ENCODE measurements around the gene IL1RL1.

The IL1RL1 gene

DNA sequence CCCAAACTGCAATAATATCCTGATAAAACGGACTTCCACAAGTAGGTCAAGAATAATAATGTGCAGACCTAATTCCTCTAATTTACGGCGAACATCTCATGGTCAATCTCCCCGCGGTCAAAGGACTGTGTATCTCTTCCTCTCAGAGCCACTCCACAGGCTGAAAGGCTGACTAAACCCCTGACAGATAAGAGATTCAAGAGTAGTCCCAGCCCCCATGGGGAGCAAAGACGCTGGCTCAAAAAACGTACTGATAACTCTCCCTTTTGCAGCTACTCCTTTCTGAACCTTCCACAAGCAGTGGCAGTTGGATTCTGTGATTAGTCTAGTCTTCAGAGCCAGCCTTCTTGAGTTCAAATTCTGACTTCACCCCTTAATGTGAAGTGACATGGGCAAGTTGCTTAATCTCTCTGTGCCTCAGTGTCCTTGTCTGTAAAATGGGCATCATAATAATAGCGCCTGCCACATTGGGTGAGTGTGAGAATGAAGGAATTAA is 24.6 kb downstream of the IL1RL1 start:
- Histone ChIP-seq H3K4me3 (ENCODE audit: low read length) (no peak overlapping the region), H3K27ac (ENCODE audit: low read depth, low read length) (no peak overlapping the region), H3K4me1 (ENCODE audit: control insufficient read depth, low read length) (no peaks in the 10 kb centered on the region), H3K79me2 (ENCODE audit: control insufficient read depth, low read length) (no peaks in the 10 kb centered on the region), H3K9me2 (replicated peaks; ENCODE audit: control insufficient read depth, low read length) (no peaks in the 10 kb centered on the region), H3K36me3 (ENCODE audit: control insufficient read depth, low read length) (no peaks in the 10 kb centered on the region), H3F3A (ENCODE audit: control insufficient read depth, insufficient read depth) (no peaks in the 10 kb centered on the region), H3K27me3 (ENCODE audit: control insufficient read depth, low read length) (peaks cover 2% of the 10 kb centered on the region; the same call in 1 of the 2 replicates), H3K9me3 (ENCODE audit: control insufficient read depth, insufficient read depth, low read length) (no peaks in the 10 kb centered on the region), H4K20me1 (ENCODE audit: control insufficient read depth, insufficient read depth, low read depth, low read length) (no peaks in the 10 kb centered on the region), H3K4me2 (ENCODE audit: low read length) (no peak overlapping the region)
- TF ChIP-seq EZH2phosphoT487 (IDR thresholded peaks at IDR 0.05; ENCODE audit: borderline replicate concordance, low read length), result no peak
- no peak for TF ChIP-seq CTCF (IDR thresholded peaks at IDR 0.05; ENCODE audit: low read depth, low read length, poor library complexity, severe bottlenecking)

DNA sequence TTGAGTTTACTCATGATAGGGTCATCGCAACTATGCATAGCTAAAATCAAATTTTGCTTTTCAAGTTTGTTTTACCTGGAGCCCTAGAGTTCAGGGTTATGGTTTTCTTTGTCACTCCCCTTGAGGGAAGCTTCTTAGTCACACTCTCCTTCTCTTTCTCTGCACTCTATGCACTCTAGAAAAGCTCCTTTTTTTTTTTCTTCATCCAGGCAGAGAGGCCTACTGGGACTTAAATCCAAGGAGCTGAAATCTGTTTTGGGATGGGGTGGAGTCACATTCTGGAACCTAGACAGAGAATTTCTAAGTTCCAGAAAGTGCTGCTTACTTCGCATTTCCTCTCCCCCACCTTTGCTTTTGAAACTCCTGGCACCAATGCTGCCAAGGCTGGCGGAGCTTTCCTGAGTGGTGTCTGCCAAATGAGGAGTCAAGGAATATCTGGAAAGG is 25.2 kb downstream of the IL1RL1 start:
- Histone ChIP-seq H3K4me1 (ENCODE audit: control insufficient read depth, low read length) (no peaks in the 10 kb centered on the region), H3K4me2 (ENCODE audit: low read length) (no peak overlapping the region), H3K9me2 (replicated peaks; ENCODE audit: control insufficient read depth, low read length) (no peaks in the 10 kb centered on the region), H3K27me3 (ENCODE audit: control insufficient read depth, low read length) (peaks cover 2% of the 10 kb centered on the region; the same call in 1 of the 2 replicates), H4K20me1 (ENCODE audit: control insufficient read depth, insufficient read depth, low read depth, low read length) (no peaks in the 10 kb centered on the region), H3K27ac (ENCODE audit: low read depth, low read length) (no peak overlapping the region), H3K4me3 (ENCODE audit: low read length) (no peak overlapping the region), H3F3A (ENCODE audit: control insufficient read depth, insufficient read depth) (no peaks in the 10 kb centered on the region), H3K36me3 (ENCODE audit: control insufficient read depth, low read length) (no peaks in the 10 kb centered on the region), H3K79me2 (ENCODE audit: control insufficient read depth, low read length) (no peaks in the 10 kb centered on the region), H3K9me3 (ENCODE audit: control insufficient read depth, insufficient read depth, low read length) (no peaks in the 10 kb centered on the region)
- TF ChIP-seq CTCF (IDR thresholded peaks at IDR 0.05; ENCODE audit: low read depth, low read length, poor library complexity, severe bottlenecking) (no peak), EZH2phosphoT487 (IDR thresholded peaks at IDR 0.05; ENCODE audit: borderline replicate concordance, low read length) (no peak)

- no peaks in the 10 kb centered on the region for H3K4me1 ChIP-seq (ENCODE audit: control insufficient read depth, low read length)
- no peaks in the 10 kb centered on the region for H4K20me1 ChIP-seq (ENCODE audit: control insufficient read depth, insufficient read depth, low read depth, low read length)
- H3K4me2 ChIP-seq (ENCODE audit: low read length), result no peak overlapping the region
- no peaks in the 10 kb centered on the region for H3K9me3 ChIP-seq (ENCODE audit: control insufficient read depth, insufficient read depth, low read length)
- H3K36me3 ChIP-seq (ENCODE audit: control insufficient read depth, low read length), result no peaks in the 10 kb centered on the region
- no peak for TF ChIP-seq EZH2phosphoT487 (IDR thresholded peaks at IDR 0.05; ENCODE audit: borderline replicate concordance, low read length)
- no peak for TF ChIP-seq CTCF (IDR thresholded peaks at IDR 0.05; ENCODE audit: low read depth, low read length, poor library complexity, severe bottlenecking)
- no peaks in the 10 kb centered on the region for H3K9me2 ChIP-seq (replicated peaks; ENCODE audit: control insufficient read depth, low read length)
- H3K27ac ChIP-seq (ENCODE audit: low read depth, low read length), result no peak overlapping the region
- no peak overlapping the region for H3K4me3 ChIP-seq (ENCODE audit: low read length)
- H3K79me2 ChIP-seq (ENCODE audit: control insufficient read depth, low read length), result no peaks in the 10 kb centered on the region
- H3K27me3 ChIP-seq (ENCODE audit: control insufficient read depth, low read length), result peaks cover 2% of the 10 kb centered on the region; the same call in 1 of the 2 replicates
- no peaks in the 10 kb centered on the region for H3F3A ChIP-seq (ENCODE audit: control insufficient read depth, insufficient read depth)
These were observed 25.6 kb downstream of the IL1RL1 start for GRCh38 chr2:102337012-102337411.
